Measurements from ENCODE around the gene ZNF8.

Gene ZNF8

DNA sequence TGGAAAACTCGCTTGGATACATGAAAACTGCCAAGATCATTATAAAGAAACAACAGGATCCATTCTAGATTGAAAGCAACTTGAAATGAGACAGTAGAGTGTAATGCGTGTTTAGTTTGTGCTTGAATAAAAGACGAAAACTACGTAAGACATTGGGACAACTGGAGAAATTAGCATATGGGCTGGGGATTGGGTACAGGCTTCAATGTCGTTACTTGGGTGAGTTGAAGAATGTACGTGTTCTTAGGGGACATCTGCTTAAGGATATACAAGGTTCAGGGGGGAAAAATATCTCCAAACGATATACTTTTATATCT is 26.0 kb downstream of the ZNF8 start:
- Histone ChIP-seq H3K9me3 (ENCODE audit: control insufficient read depth, low read length) (peaks cover 23% of the 10 kb centered on the region), H3K4me2 (ENCODE audit: low read length, poor library complexity, severe bottlenecking) (peak overlapping the region; percentile 63), H3K4me3 (ENCODE audit: insufficient read depth in 1 of 2, low read depth in 1 of 2, low read length in 2 of 2) (peak overlapping the region in 1 of 2 experiments; percentile 99), H3K36me3 (ENCODE audit: control insufficient read depth in 1 of 2, insufficient read depth in 2 of 2, low read depth in 1 of 2, low read length in 2 of 2) (peaks cover 30 to 63% of the 10 kb centered on the region in 2 experiments), H2AK5ac (ENCODE audit: low read length, severe bottlenecking) (no peak overlapping the region), H2BK120ac (ENCODE audit: low read depth, low read length) (no peak overlapping the region), H4K91ac (ENCODE audit: low read length) (no peak overlapping the region), H2BK15ac (ENCODE audit: low read depth, poor library complexity, severe bottlenecking) (no peak overlapping the region), H2AFZ (ENCODE audit: low read depth, low read length) (no peak overlapping the region), H3K27ac (ENCODE audit: low read length, poor library complexity, severe bottlenecking) (peak overlapping the region; percentile 30), H3K4me1 (ENCODE audit: control insufficient read depth, insufficient read depth, low read depth, low read length) (peaks cover 3% of the 10 kb centered on the region), H4K8ac (ENCODE audit: low read length) (no peak overlapping the region), H2BK12ac (ENCODE audit: low read length in 2 of 2) (no peak overlapping the region), H3K79me1 (replicated peaks; ENCODE audit: low read length, poor library complexity, severe bottlenecking) (peaks cover 43% of the 10 kb centered on the region), H3K23ac (ENCODE audit: low read length in 2 of 2) (no peak overlapping the region), H3K14ac (ENCODE audit: low read length in 2 of 2) (no peak overlapping the region), H3K18ac (ENCODE audit: low read depth in 1 of 2, low read length in 2 of 2) (no peak overlapping the region), H3K9ac (ENCODE audit: low read length) (peak overlapping the region; percentile 98), H2BK5ac (ENCODE audit: low read depth, low read length, poor library complexity, severe bottlenecking) (no peak overlapping the region), H3K4ac (ENCODE audit: low read depth in 1 of 2, low read length in 2 of 2) (no peak overlapping the region), H3K27me3 (ENCODE audit: control insufficient read depth in 1 of 2, insufficient read depth in 1 of 2, low read length in 2 of 2) (no peaks in the 10 kb centered on the region)
- DNase-seq, result no peak
- WGBS, result 17% methylated on average over 6 of the region's 7 CpGs

DNA sequence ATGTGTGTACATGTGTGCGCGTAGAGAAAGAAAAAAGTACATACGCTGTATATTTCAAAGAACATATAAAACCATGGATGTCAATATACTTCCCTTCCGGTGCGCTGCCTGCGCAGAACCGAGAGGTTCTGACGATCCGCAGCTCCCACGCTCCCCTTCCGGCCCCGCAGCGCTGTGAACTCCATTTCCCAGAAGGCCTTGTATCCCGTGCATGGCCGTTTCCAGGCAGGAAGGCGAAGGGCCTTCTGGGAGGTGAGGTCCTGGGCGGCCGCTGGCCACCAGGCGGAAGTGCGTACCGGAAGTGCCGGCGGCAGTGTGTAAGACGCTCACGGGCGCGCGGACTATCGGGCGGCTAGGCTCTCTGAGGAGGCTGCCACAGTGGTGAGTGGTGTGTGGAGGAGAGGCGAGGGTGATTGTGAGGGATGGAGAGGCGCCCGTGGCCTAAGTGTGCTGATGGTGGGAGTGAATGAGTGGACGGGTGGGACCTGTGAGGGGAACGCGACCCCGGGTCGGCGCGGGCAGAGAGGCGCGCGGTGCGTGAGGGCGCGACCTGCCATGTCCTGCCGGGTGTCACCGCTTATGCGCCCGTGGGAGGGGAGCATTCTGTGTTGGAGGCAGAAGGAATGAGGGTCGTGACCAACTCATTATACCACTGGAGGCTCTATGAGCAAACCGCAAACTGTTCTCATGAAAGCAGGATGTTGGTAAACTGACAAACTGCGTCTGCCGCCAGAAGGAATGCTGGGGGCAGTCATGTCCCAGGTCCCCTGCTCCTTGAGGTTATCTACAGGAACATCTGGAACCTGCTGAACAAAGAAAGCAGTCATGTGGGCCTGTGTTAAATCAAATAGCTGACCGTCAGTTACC is 26.5 kb downstream of the ZNF8 start, which contains the start of gene ERVK3-1:
Gene ERVK3-1, plus strand, starts transcription at position 313 of the 867 bp plus-strand sequence. CDS start 6,792 bp downstream, outside the sequence.
- peaks cover 3% of the 10 kb centered on the region for H3K4me1 ChIP-seq (ENCODE audit: control insufficient read depth, insufficient read depth, low read depth, low read length)
- no peak within 1 kb of the TSS for H2BK15ac ChIP-seq (ENCODE audit: low read depth, poor library complexity, severe bottlenecking)
- H3K18ac ChIP-seq (ENCODE audit: low read depth in 1 of 2, low read length in 2 of 2), result peak within 1 kb of the TSS; percentile 70 to 96
- H2BK12ac ChIP-seq (ENCODE audit: low read length in 2 of 2), result peak within 1 kb of the TSS in 1 of 2 experiments; percentile 37
- peak within 1 kb of the TSS; percentile 87 for H2AFZ ChIP-seq (ENCODE audit: low read depth, low read length)
- no peak within 1 kb of the TSS for H2BK5ac ChIP-seq (ENCODE audit: low read depth, low read length, poor library complexity, severe bottlenecking)
- H3K4me3 ChIP-seq (ENCODE audit: insufficient read depth in 1 of 2, low read depth in 1 of 2, low read length in 2 of 2), result peak within 1 kb of the TSS; percentile 77 to 99
- H2BK120ac ChIP-seq (ENCODE audit: low read depth, low read length), result no peak within 1 kb of the TSS
- peak within 1 kb of the TSS; percentile 81 for H4K91ac ChIP-seq (ENCODE audit: low read length)
- H3K27me3 ChIP-seq (ENCODE audit: control insufficient read depth in 1 of 2, insufficient read depth in 1 of 2, low read length in 2 of 2), result no peaks in the 10 kb centered on the region
- peak within 1 kb of the TSS; percentile 98 for H3K9ac ChIP-seq (ENCODE audit: low read length)
- peak within 1 kb of the TSS; percentile 74 for H4K8ac ChIP-seq (ENCODE audit: low read length)
- H3K79me1 ChIP-seq (replicated peaks; ENCODE audit: low read length, poor library complexity, severe bottlenecking), result peaks cover 40% of the 10 kb centered on the region
- peak within 1 kb of the TSS; percentile 30 for H3K27ac ChIP-seq (ENCODE audit: low read length, poor library complexity, severe bottlenecking)
- H3K36me3 ChIP-seq (ENCODE audit: control insufficient read depth in 1 of 2, insufficient read depth in 2 of 2, low read depth in 1 of 2, low read length in 2 of 2), result peaks cover 24 to 63% of the 10 kb centered on the region in 2 experiments
- no peak within 1 kb of the TSS for H2AK5ac ChIP-seq (ENCODE audit: low read length, severe bottlenecking)
- under 1% methylated on average over 52 of the region's 55 CpGs for WGBS
- peak within 1 kb of the TSS in 1 of 2 experiments; percentile 81 for H3K23ac ChIP-seq (ENCODE audit: low read length in 2 of 2)
- peak; percentile 99 for DNase-seq
- H3K4ac ChIP-seq (ENCODE audit: low read depth in 1 of 2, low read length in 2 of 2), result peak within 1 kb of the TSS; percentile 62 to 65
- H3K9me3 ChIP-seq (ENCODE audit: control insufficient read depth, low read length), result peaks cover 17% of the 10 kb centered on the region
- peak within 1 kb of the TSS; percentile 63 for H3K4me2 ChIP-seq (ENCODE audit: low read length, poor library complexity, severe bottlenecking)
- peak within 1 kb of the TSS in 1 of 2 experiments; percentile 89 for H3K14ac ChIP-seq (ENCODE audit: low read length in 2 of 2)

DNA sequence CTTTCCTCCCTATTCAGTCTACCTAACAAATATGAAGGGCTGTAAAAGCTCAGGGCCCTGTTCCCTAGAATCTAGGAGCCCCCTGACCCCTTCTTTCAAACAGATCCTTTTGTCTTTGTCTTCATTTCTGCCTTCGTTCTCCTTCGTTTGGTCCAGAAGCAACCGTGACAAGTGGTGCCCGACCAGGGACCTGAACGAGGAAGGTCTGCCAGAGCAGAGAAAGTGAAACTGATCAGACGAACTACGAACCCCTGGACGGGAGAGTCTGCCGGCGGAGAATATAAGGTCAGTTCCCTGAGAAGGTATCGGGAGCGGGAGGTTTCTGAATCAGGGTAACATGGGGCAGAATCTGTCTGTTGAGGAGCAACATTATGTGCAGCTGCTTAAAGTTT is 27.2 kb downstream of the ZNF8 start:
- 74% methylated on average over 12 of the region's 12 CpGs for WGBS

DNA sequence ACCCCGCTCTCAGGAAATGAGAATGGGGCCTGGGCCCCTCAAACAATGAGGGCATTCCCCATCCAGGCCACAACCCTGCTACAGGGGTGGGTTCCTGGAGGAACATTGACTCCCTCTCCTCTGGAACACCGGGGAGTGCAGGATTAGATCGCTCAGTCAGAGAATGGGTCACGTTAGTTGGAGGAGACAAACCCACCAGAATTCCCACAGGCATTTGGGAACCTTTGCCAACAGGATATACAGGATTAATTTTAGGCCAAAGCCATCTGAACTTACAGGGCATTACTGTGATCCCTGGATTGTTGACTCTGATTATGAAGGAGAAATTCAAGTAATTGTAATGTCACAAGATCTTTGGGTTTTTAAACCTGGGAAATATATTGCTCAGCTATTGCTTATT is 29.0 kb downstream of the ZNF8 start:
- no peak overlapping the region for H3K23ac ChIP-seq (ENCODE audit: low read length in 2 of 2)
- WGBS, result 96% methylated on average over 4 of the region's 4 CpGs
- no peaks in the 10 kb centered on the region for H3K9me3 ChIP-seq (ENCODE audit: control insufficient read depth, low read length)
- H2BK5ac ChIP-seq (ENCODE audit: low read depth, low read length, poor library complexity, severe bottlenecking), result no peak overlapping the region
- H2BK15ac ChIP-seq (ENCODE audit: low read depth, poor library complexity, severe bottlenecking), result no peak overlapping the region
- peaks cover 3% of the 10 kb centered on the region for H3K4me1 ChIP-seq (ENCODE audit: control insufficient read depth, insufficient read depth, low read depth, low read length)
- DNase-seq, result no peak
- H3K9ac ChIP-seq (ENCODE audit: low read length), result no peak overlapping the region
- H2BK12ac ChIP-seq (ENCODE audit: low read length in 2 of 2), result no peak overlapping the region
- no peak overlapping the region for H4K8ac ChIP-seq (ENCODE audit: low read length)
- H3K4me2 ChIP-seq (ENCODE audit: low read length, poor library complexity, severe bottlenecking), result no peak overlapping the region
- no peak overlapping the region for H2AFZ ChIP-seq (ENCODE audit: low read depth, low read length)
- H2AK5ac ChIP-seq (ENCODE audit: low read length, severe bottlenecking), result no peak overlapping the region
- no peak overlapping the region for H2BK120ac ChIP-seq (ENCODE audit: low read depth, low read length)
- peaks cover 31 to 56% of the 10 kb centered on the region in 2 experiments for H3K36me3 ChIP-seq (ENCODE audit: control insufficient read depth in 1 of 2, insufficient read depth in 2 of 2, low read depth in 1 of 2, low read length in 2 of 2)
- no peak overlapping the region for H3K27ac ChIP-seq (ENCODE audit: low read length, poor library complexity, severe bottlenecking)
- no peak overlapping the region for H3K14ac ChIP-seq (ENCODE audit: low read length in 2 of 2)
- no peaks in the 10 kb centered on the region for H3K27me3 ChIP-seq (ENCODE audit: control insufficient read depth in 1 of 2, insufficient read depth in 1 of 2, low read length in 2 of 2)
- H3K79me1 ChIP-seq (replicated peaks; ENCODE audit: low read length, poor library complexity, severe bottlenecking), result peaks cover 40% of the 10 kb centered on the region
- H3K18ac ChIP-seq (ENCODE audit: low read depth in 1 of 2, low read length in 2 of 2), result no peak overlapping the region
- H4K91ac ChIP-seq (ENCODE audit: low read length), result no peak overlapping the region
- no peak overlapping the region for H3K4me3 ChIP-seq (ENCODE audit: insufficient read depth in 1 of 2, low read depth in 1 of 2, low read length in 2 of 2)
- no peak overlapping the region for H3K4ac ChIP-seq (ENCODE audit: low read depth in 1 of 2, low read length in 2 of 2)

More for the DNA sequence above, 27.2 kb downstream of the ZNF8 start:
- H2BK5ac ChIP-seq (ENCODE audit: low read depth, low read length, poor library complexity, severe bottlenecking), result no peak overlapping the region
- H3K14ac ChIP-seq (ENCODE audit: low read length in 2 of 2), result no peak overlapping the region
- H3K23ac ChIP-seq (ENCODE audit: low read length in 2 of 2), result no peak overlapping the region
- no peak overlapping the region for H2AFZ ChIP-seq (ENCODE audit: low read depth, low read length)
- no peak overlapping the region for H3K4ac ChIP-seq (ENCODE audit: low read depth in 1 of 2, low read length in 2 of 2)
- no peak overlapping the region for H4K8ac ChIP-seq (ENCODE audit: low read length)
- no peak overlapping the region for H2AK5ac ChIP-seq (ENCODE audit: low read length, severe bottlenecking)
- DNase-seq, result peak; percentile 38
- peaks cover 3% of the 10 kb centered on the region for H3K4me1 ChIP-seq (ENCODE audit: control insufficient read depth, insufficient read depth, low read depth, low read length)
- H3K27ac ChIP-seq (ENCODE audit: low read length, poor library complexity, severe bottlenecking), result no peak overlapping the region
- H2BK12ac ChIP-seq (ENCODE audit: low read length in 2 of 2), result no peak overlapping the region
- H3K4me3 ChIP-seq (ENCODE audit: insufficient read depth in 1 of 2, low read depth in 1 of 2, low read length in 2 of 2), result peak overlapping the region; percentile 77 to 99
- peaks cover 11% of the 10 kb centered on the region for H3K9me3 ChIP-seq (ENCODE audit: control insufficient read depth, low read length)
- H3K9ac ChIP-seq (ENCODE audit: low read length), result peak overlapping the region; percentile 98
- no peaks in the 10 kb centered on the region for H3K27me3 ChIP-seq (ENCODE audit: control insufficient read depth in 1 of 2, insufficient read depth in 1 of 2, low read length in 2 of 2)
- peak overlapping the region; percentile 62 for H3K4me2 ChIP-seq (ENCODE audit: low read length, poor library complexity, severe bottlenecking)
- H3K36me3 ChIP-seq (ENCODE audit: control insufficient read depth in 1 of 2, insufficient read depth in 2 of 2, low read depth in 1 of 2, low read length in 2 of 2), result peaks cover 21 to 56% of the 10 kb centered on the region in 2 experiments
- peaks cover 34% of the 10 kb centered on the region for H3K79me1 ChIP-seq (replicated peaks; ENCODE audit: low read length, poor library complexity, severe bottlenecking)
- H3K18ac ChIP-seq (ENCODE audit: low read depth in 1 of 2, low read length in 2 of 2), result no peak overlapping the region
- H4K91ac ChIP-seq (ENCODE audit: low read length), result no peak overlapping the region
- no peak overlapping the region for H2BK15ac ChIP-seq (ENCODE audit: low read depth, poor library complexity, severe bottlenecking)
- H2BK120ac ChIP-seq (ENCODE audit: low read depth, low read length), result no peak overlapping the region
